Vagina (tissue), 2 donors: ENCODE measurements around the gene BSDC1.

Experiments used
- CTCF ChIP-seq, 3 experiments: fragments of 450-650 bp in 2 of 3; fragments of 200-600 bp in 1 of 3; sonication (generic) in 1 of 3; IDR thresholded peaks; one replicate each; pipeline ENCODE4 v1.5.1; 2017 to 2019; ENCODE audit warnings: antibody characterized with exemption in 3 of 3, mild to moderate bottlenecking in 2 of 3, moderate library complexity in 2 of 3
- POLR2AphosphoS5 ChIP-seq, 2 donors: sonication (generic); formaldehyde crosslinking; IDR thresholded peaks; one replicate each; pipeline ENCODE4 v1.9.0; 2017; ENCODE audit warnings: antibody characterized with exemption in 2 of 2, mild to moderate bottlenecking in 2 of 2, low read depth in 1 of 2; ENCODE audit not compliant: insufficient read depth in 1 of 2

GRCh38 chr1:32421775-32422174, 27.5 kb upstream of the BSDC1 start:
- TF ChIP-seq CTCF (IDR thresholded peaks at IDR 0.05) (no peak), POLR2AphosphoS5 (IDR thresholded peaks at IDR 0.05; ENCODE audit: insufficient read depth in 1 of 2, low read depth in 1 of 2) (no peak)
